Stimulated activated CD4-positive, alpha-beta T cell treated with anti-CD3 and anti-CD28 coated beads, Interleukin-2, amount 100 ng/mL, for 48 hours (primary cell): Measurements from ENCODE around the gene PPFIBP1.
"Not testable (repeated sequence)": the region's sequence is repeated elsewhere in the genome, so short reads cannot be mapped to it uniquely, and the experiment has no call there.

ENCODE experiments used
- DNase-seq, 2 donors: peaks; one replicate each; pipeline ENCODE4 v3.0.0-alpha.2; 2020

Gene PPFIBP1

GRCh38 chr12:27730097-27730588 is 206.1 kb downstream of the PPFIBP1 start:
- DNase-seq, result no peak

- DNase-seq, result no peak
These were observed 208.3 kb downstream of the PPFIBP1 start for GRCh38 chr12:27732281-27732680.

- DNase-seq, result peak in 1 of 2 donors; percentile 22
These were observed 209.1 kb downstream of the PPFIBP1 start for GRCh38 chr12:27733052-27733656.

GRCh38 chr12:27733791-27734190 is 209.8 kb downstream of the PPFIBP1 start:
- DNase-seq, result no peak

GRCh38 chr12:27734321-27734720 is 210.3 kb downstream of the PPFIBP1 start:
- DNase-seq, result not testable (repeated sequence)

GRCh38 chr12:27743601-27744000 is 219.6 kb downstream of the PPFIBP1 start:
- no peak for DNase-seq
